Glutamatergic neuron (in vitro differentiated cells): ENCODE data around the gene KIF23. TPM values are rescaled to one million over a fixed set of nuclear protein-coding genes. Genes with fewer than 3 reads are reported as not detected.

Source experiments
- DNase-seq: peaks from one replicate; pipeline ENCODE4 v3.0.0; 2022
- H3K27ac Mint-ChIP-seq: one replicate; pipeline ENCODE4 v1.8.0; 2020; ENCODE audit warnings: mild to moderate bottlenecking, mixed read lengths, inconsistent platforms; ENCODE audit not compliant: unreplicated experiment
- H3K27me3 Mint-ChIP-seq: one replicate; pipeline ENCODE4 v1.8.0; 2020; ENCODE audit warnings: mild to moderate bottlenecking, moderate library complexity, mixed read lengths, inconsistent platforms; ENCODE audit not compliant: unreplicated experiment
- H3K36me3 Mint-ChIP-seq: one replicate; pipeline ENCODE4 v1.8.0; 2020; ENCODE audit warnings: mild to moderate bottlenecking, mixed read lengths, inconsistent platforms; ENCODE audit not compliant: unreplicated experiment
- H3K4me1 Mint-ChIP-seq: one replicate; pipeline ENCODE4 v1.8.0; 2020; ENCODE audit warnings: mild to moderate bottlenecking, low read depth, mixed read lengths, inconsistent platforms; ENCODE audit not compliant: unreplicated experiment
- H3K4me3 Mint-ChIP-seq: one replicate; pipeline ENCODE4 v1.8.0; 2020; ENCODE audit warnings: mild to moderate bottlenecking, mixed read lengths, inconsistent platforms; ENCODE audit not compliant: unreplicated experiment
- H3K9me3 Mint-ChIP-seq: one replicate; pipeline ENCODE4 v1.8.0; 2020; ENCODE audit warnings: mild to moderate bottlenecking, moderate library complexity, mixed read lengths, inconsistent platforms; ENCODE audit not compliant: unreplicated experiment
- CTCF ChIP-seq: fragments of 200-600 bp; sonication (generic); IDR thresholded peaks from one replicate; pipeline ENCODE4 v1.5.0; 2021; ENCODE audit not compliant: partially characterized antibody, unreplicated experiment
- total RNA-seq: library from RNA; stranded (reverse); fragmentation: NEBNext Ultra II Directional; extraction: Animal tissue kit (Norgen Biotek cat#: 25700); gene quantifications from one replicate; pipeline ENCODE4 v1.2.1, GENCODE V29; 2021; ENCODE audit not compliant: unreplicated experiment

KIF23 gene
- total RNA-seq, 1 donor from 2014 or later = 5.2 TPM

GRCh38 chr15:69478259-69478781, 64.2 kb downstream of the KIF23 start:
- TF ChIP-seq CTCF = peak; percentile 95
- peaks cover 6% of the 10 kb centered on the region for H3K9me3 Mint-ChIP-seq
- DNase-seq = peak; percentile 89
- H3K27me3 Mint-ChIP-seq = peaks cover 4% of the 10 kb centered on the region
- no peak overlapping the region for H3K4me3 Mint-ChIP-seq
- no peaks in the 10 kb centered on the region for H3K4me1 Mint-ChIP-seq
- H3K27ac Mint-ChIP-seq = no peak overlapping the region
- H3K36me3 Mint-ChIP-seq = peaks cover 14% of the 10 kb centered on the region

GRCh38 chr15:69479081-69479480, 64.9 kb downstream of the KIF23 start:
- Mint-ChIP-seq H3K36me3 (peaks cover 14% of the 10 kb centered on the region), H3K9me3 (peaks cover 5% of the 10 kb centered on the region), H3K27ac (no peak overlapping the region), H3K4me3 (no peak overlapping the region), H3K4me1 (no peaks in the 10 kb centered on the region), H3K27me3 (peaks cover 6% of the 10 kb centered on the region)
- DNase-seq = no peak
- no peak for TF ChIP-seq CTCF

GRCh38 chr15:69479971-69480370, 65.8 kb downstream of the KIF23 start:
- no peak for TF ChIP-seq CTCF
- Mint-ChIP-seq H3K9me3 (peaks cover 4% of the 10 kb centered on the region), H3K4me1 (no peaks in the 10 kb centered on the region), H3K27ac (no peak overlapping the region), H3K36me3 (peaks cover 14% of the 10 kb centered on the region), H3K27me3 (peaks cover 6% of the 10 kb centered on the region), H3K4me3 (no peak overlapping the region)
- DNase-seq = no peak

GRCh38 chr15:69480932-69481331, 66.8 kb downstream of the KIF23 start:
- no peaks in the 10 kb centered on the region for H3K4me1 Mint-ChIP-seq
- peaks cover 6% of the 10 kb centered on the region for H3K27me3 Mint-ChIP-seq
- no peak for TF ChIP-seq CTCF
- H3K27ac Mint-ChIP-seq = no peak overlapping the region
- DNase-seq = no peak
- peaks cover 4% of the 10 kb centered on the region for H3K9me3 Mint-ChIP-seq
- no peak overlapping the region for H3K4me3 Mint-ChIP-seq
- H3K36me3 Mint-ChIP-seq = peaks cover 14% of the 10 kb centered on the region

- Mint-ChIP-seq H3K27ac (no peak overlapping the region), H3K4me3 (no peak overlapping the region), H3K9me3 (peaks cover 4% of the 10 kb centered on the region), H3K36me3 (peaks cover 14% of the 10 kb centered on the region), H3K4me1 (no peaks in the 10 kb centered on the region), H3K27me3 (peaks cover 6% of the 10 kb centered on the region)
- DNase-seq = no peak
- no peak for TF ChIP-seq CTCF
These were observed 68.6 kb downstream of the KIF23 start for GRCh38 chr15:69482686-69483256.
